Measurements from ENCODE around the gene WBP2.

Gene WBP2

DNA sequence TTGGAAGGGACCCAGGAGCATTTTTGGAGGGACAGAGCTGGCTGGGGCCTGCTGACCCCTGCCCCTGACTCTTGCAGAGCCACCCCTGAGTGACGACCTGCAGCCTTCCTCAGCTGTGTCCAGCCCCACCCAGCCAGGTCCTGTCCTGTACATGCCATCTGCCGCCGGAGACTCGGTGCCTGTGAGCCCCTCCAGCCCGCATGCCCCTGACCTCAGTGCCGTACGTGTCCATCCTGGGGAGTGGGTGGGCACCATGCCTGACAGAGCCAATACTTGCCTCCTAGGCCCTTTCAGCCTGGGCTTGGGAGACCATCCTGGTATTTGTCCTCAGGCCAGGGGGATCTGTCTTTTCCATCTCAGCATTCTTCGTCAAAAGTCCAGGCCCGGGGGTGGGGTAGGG is 38.4 kb downstream of the WBP2 start:
- TF ChIP-seq, protein P1, sequence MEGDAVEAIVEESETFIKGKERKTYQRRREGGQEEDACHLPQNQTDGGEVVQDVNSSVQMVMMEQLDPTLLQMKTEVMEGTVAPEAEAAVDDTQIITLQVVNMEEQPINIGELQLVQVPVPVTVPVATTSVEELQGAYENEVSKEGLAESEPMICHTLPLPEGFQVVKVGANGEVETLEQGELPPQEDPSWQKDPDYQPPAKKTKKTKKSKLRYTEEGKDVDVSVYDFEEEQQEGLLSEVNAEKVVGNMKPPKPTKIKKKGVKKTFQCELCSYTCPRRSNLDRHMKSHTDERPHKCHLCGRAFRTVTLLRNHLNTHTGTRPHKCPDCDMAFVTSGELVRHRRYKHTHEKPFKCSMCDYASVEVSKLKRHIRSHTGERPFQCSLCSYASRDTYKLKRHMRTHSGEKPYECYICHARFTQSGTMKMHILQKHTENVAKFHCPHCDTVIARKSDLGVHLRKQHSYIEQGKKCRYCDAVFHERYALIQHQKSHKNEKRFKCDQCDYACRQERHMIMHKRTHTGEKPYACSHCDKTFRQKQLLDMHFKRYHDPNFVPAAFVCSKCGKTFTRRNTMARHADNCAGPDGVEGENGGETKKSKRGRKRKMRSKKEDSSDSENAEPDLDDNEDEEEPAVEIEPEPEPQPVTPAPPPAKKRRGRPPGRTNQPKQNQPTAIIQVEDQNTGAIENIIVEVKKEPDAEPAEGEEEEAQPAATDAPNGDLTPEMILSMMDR (conservative IDR thresholded peaks at IDR 0.05; ENCODE audit: control insufficient read depth, insufficient read depth, low read depth, low read length) = no peak
- no peak for DNase-seq (ENCODE audit: low read depth)
- no peak overlapping the region for H3K4me3 ChIP-seq (ENCODE audit: control insufficient read depth, low read depth, low read length)

DNA sequence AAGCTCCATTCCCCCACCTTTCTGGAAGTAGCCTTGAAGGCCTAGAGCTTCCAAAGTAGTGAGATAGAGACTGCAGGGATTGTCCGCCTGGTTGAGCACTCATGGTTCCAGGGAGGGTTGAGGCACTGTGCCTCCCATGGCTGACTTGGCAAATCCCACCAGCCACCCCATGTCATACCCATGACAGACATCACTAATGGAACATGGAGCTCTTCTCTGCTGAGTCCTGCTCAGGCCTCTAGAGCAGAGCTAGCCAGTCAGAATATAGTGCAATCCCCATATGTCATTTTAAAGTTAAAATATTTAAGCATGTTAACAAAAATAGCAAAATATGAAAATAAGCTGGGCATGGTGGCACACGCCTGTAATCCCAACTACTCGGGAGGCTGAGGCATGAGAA is 39.7 kb downstream of the WBP2 start:
- TF ChIP-seq, protein P1 (conservative IDR thresholded peaks at IDR 0.05; ENCODE audit: control insufficient read depth, insufficient read depth, low read depth, low read length) = no peak
- H3K4me3 ChIP-seq (ENCODE audit: control insufficient read depth, low read depth, low read length) = no peak overlapping the region
- no peak for DNase-seq (ENCODE audit: low read depth)

DNA sequence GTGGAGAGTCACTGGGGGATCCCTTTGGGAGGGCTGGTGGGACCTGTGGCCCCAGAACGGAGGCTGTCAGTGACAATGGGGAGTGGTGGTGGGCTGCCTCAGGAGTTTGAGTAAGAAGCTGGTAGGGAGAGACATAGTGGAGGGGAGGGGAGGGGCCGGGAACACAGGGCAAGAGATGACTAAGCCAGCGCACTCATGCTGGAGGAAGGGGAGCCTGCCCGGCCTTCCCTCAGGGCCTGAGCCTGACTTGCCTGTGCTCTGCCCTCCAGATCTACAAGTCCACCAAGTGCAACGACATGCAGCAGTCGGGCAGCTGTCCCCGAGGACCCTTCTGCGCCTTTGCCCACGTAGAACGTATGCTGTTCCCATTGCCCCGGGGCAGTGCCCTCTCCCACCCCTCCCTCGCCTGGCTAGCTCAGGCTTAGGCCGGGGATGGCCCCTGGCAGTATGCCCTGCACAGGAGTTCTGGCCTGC is 40.2 kb downstream of the WBP2 start:
- TF ChIP-seq, protein P1 (conservative IDR thresholded peaks at IDR 0.05; ENCODE audit: control insufficient read depth, insufficient read depth, low read depth, low read length) = no peak
- no peak overlapping the region for H3K4me3 ChIP-seq (ENCODE audit: control insufficient read depth, low read depth, low read length)
- peak; percentile 76 for DNase-seq (ENCODE audit: low read depth)

DNA sequence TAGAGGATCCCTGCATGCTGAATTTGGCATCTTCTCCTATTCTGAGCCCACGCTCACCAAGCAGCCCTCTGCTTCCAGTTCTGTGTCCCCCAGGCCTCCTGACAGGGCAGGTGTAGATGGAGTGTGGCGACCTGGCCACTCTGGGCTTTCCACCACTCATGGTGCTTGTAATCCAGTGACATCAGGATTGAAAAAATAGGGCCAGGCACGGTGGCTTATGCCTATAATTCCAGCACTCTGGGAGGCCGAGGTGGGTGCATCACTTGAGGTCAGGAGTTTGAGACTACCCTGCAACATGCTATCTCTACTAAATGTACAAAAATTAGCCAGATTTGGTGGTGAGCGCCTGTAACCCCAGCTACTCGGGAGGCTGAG is 41.1 kb downstream of the WBP2 start:
- TF ChIP-seq, protein P1 (conservative IDR thresholded peaks at IDR 0.05; ENCODE audit: control insufficient read depth, insufficient read depth, low read depth, low read length) = no peak
- no peak for DNase-seq (ENCODE audit: low read depth)
- H3K4me3 ChIP-seq (ENCODE audit: control insufficient read depth, low read depth, low read length) = no peak overlapping the region

DNA sequence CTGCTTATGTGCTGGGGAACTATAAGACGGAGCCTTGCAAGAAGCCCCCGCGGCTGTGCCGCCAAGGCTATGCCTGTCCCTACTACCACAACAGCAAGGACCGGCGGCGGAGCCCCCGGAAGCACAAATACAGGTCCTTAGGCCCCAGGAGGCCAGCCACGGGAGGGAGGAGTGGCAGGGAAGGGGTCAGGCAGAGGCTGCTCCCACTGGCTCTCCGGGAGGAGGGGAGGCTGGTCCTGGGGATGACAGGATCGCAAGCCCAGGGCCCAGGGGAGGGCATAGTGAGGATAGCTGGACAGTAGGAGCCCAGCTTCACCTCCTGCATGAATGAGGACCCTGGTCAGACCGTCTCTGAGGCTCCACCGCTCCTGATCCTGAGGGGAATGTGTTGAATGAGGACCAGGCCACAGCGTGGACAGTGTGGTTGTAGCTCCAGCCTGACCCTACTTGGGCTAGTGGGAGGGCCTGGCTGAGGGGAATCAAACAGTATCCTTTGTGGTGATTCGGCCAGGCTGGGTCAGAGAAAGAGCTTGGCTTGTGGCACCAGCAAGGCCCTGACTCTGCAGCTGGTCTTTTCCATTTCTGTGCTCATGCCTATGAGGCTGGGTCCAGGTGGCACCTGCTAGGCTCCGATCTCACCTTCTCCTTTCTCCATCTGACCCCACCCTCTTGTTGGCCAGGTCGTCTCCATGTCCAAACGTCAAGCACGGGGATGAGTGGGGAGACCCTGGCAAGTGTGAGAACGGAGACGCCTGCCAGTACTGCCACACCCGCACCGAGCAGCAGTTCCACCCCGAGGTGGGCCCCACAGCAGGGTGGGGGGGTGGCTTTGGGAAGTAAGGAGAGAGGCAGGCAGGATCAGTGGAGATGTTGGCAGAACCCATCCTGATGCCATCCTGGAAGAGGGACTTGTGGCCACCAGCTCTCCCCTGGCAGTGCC is 41.8 kb downstream of the WBP2 start:
- TF ChIP-seq, protein P1 (conservative IDR thresholded peaks at IDR 0.05; ENCODE audit: control insufficient read depth, insufficient read depth, low read depth, low read length) = no peak
- DNase-seq (ENCODE audit: low read depth) = no peak
- no peak overlapping the region for H3K4me3 ChIP-seq (ENCODE audit: control insufficient read depth, low read depth, low read length)

DNA sequence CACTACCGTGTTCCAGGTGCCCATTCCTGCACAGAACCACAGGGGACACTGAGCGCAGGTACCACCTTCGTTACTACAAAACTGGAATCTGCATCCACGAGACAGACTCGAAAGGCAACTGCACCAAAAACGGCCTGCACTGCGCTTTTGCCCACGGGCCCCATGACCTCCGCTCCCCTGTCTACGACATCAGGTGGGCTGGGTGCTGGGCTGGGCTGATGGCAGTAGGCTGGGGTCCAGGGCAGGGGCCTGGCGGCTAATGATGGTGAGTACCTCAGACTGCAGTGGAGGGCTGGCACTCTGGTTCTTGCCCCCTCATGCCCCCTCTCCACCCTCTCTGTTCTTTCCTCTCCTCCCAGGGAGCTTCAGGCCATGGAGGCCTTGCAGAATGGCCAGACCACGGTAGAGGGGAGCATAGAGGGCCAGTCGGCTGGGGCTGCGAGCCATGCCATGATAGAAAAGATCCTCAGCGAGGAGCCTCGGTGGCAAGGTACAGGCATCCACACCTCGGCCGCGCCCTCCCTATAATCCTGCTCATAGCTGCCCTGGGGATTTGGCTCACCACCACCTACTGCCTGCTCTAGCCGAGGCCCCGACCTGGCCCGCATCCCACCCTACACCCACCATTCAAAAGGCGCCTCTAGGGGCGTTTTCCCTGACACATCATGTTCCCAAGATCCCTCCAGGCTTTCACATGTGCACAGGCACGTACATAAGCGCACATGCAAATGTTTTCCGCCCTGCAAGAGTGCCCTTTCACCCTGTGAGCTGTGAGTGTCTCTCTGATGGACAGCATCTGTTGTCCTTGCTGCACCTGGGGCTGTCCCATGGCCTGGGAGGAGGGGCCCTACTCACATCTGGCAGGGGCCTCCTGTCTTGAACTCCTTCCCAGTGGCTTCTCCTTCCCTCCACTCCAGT is 42.8 kb downstream of the WBP2 start:
- TF ChIP-seq, protein P1 (conservative IDR thresholded peaks at IDR 0.05; ENCODE audit: control insufficient read depth, insufficient read depth, low read depth, low read length) = no peak
- no peak for DNase-seq (ENCODE audit: low read depth)
- no peak overlapping the region for H3K4me3 ChIP-seq (ENCODE audit: control insufficient read depth, low read depth, low read length)
